Gastrocnemius medialis (tissue), 4 donors: Measurements from ENCODE around the gene ZEB2.

Experiments
- POLR2A ChIP-seq, 2 donors: fragments of 450-650 bp; IDR thresholded peaks; one replicate each; pipeline ENCODE4 v1.6.1; 2017; ENCODE audit warnings: antibody characterized with exemption in 2 of 2, mild to moderate bottlenecking in 2 of 2, moderate library complexity in 2 of 2
- TF ChIP-seq, protein P1 (sequence below), 5 experiments: fragments of 450-650 bp in 3 of 5; fragments of 200-600 bp in 2 of 5; sonication (generic) in 2 of 5; IDR thresholded peaks in 4 of 5; conservative IDR thresholded peaks in 1 of 5; 1 replicate in 4 of 5; 2 replicates in 1 of 5; pipeline ENCODE4 v1.5.1; 2016 to 2019; ENCODE audit warnings: antibody characterized with exemption in 5 of 5, mild to moderate bottlenecking in 3 of 5, moderate library complexity in 3 of 5

DNA sequence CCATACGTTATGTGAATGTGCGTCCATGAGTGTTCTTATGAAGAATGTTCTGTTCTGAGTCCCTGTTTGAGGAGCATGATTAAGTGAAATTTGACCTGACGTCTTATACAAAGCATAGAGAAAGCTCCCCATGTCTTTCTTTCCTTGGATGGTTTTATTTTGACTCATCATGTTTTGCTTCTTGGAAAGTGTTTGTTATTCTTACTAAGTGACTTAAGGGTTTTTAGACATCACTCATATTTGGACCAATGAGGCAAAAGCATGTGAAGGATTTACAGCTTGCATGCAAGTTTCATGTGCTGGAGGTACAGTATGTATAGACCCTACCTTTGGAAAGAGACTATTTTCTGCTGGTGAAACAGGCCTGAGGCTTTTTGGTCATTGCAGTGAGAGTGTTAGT is 33.5 kb upstream of the ZEB2 start:
- TF ChIP-seq, protein P1, sequence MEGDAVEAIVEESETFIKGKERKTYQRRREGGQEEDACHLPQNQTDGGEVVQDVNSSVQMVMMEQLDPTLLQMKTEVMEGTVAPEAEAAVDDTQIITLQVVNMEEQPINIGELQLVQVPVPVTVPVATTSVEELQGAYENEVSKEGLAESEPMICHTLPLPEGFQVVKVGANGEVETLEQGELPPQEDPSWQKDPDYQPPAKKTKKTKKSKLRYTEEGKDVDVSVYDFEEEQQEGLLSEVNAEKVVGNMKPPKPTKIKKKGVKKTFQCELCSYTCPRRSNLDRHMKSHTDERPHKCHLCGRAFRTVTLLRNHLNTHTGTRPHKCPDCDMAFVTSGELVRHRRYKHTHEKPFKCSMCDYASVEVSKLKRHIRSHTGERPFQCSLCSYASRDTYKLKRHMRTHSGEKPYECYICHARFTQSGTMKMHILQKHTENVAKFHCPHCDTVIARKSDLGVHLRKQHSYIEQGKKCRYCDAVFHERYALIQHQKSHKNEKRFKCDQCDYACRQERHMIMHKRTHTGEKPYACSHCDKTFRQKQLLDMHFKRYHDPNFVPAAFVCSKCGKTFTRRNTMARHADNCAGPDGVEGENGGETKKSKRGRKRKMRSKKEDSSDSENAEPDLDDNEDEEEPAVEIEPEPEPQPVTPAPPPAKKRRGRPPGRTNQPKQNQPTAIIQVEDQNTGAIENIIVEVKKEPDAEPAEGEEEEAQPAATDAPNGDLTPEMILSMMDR (IDR thresholded peaks at IDR 0.05 in 4 of 5, conservative IDR thresholded peaks at IDR 0.05 in 1 of 5) = no peak
- no peak for TF ChIP-seq POLR2A (IDR thresholded peaks at IDR 0.05)
